NCI-H524 (cell line): ENCODE measurements around the gene DMD.
A peak's percentile ranks its signal among the peaks of the same experiment; 100 is the strongest.
"Not testable (repeated sequence)": the region's sequence is repeated elsewhere in the genome, so short reads cannot be mapped to it uniquely, and the experiment has no call there.

Source experiments
- DNase-seq, 2 experiments: peaks; one replicate each; lab custom pipeline; 2025; lab: John Stamatoyannopoulos, UW

Gene DMD

GRCh38 chrX:32618154-32618553, 593.2 kb downstream of the DMD start:
- DNase-seq, result no peak

GRCh38 chrX:32614707-32615106, 596.6 kb downstream of the DMD start:
- DNase-seq, result no peak

GRCh38 chrX:32599156-32599555, 612.2 kb downstream of the DMD start:
- no peak for DNase-seq

GRCh38 chrX:32598707-32599106, 612.6 kb downstream of the DMD start:
- DNase-seq, result no peak

- DNase-seq, result no peak
Measured at GRCh38 chrX:32597777-32598176, 613.6 kb downstream of the DMD start.

- no peak for DNase-seq
Measured at GRCh38 chrX:32592786-32593185, 618.6 kb downstream of the DMD start.

GRCh38 chrX:32591589-32591988, 619.8 kb downstream of the DMD start:
- no peak for DNase-seq

- DNase-seq, result no peak
Measured at GRCh38 chrX:32582729-32583128, 628.6 kb downstream of the DMD start.

GRCh38 chrX:32576885-32577284, 634.5 kb downstream of the DMD start:
- no peak for DNase-seq

GRCh38 chrX:32572644-32573043, 638.7 kb downstream of the DMD start:
- DNase-seq, result no peak

- DNase-seq, result no peak
Measured at GRCh38 chrX:32571579-32571978, 639.8 kb downstream of the DMD start.

GRCh38 chrX:32562261-32562660, 649.1 kb downstream of the DMD start:
- DNase-seq, result no peak

- no peak for DNase-seq
Measured at GRCh38 chrX:32545101-32545500, 666.2 kb downstream of the DMD start.

- DNase-seq, result no peak
Measured at GRCh38 chrX:32538554-32538953, 672.8 kb downstream of the DMD start.

GRCh38 chrX:32533848-32534247, 677.5 kb downstream of the DMD start:
- DNase-seq, result no peak

GRCh38 chrX:32532262-32532661, 679.1 kb downstream of the DMD start:
- DNase-seq, result no peak

GRCh38 chrX:32530802-32531403, 680.4 kb downstream of the DMD start:
- DNase-seq, result peak in 1 of 2 experiments; percentile 33

- DNase-seq, result not testable (repeated sequence)
Measured at GRCh38 chrX:32528451-32528850, 682.9 kb downstream of the DMD start.

- DNase-seq, result no peak
Measured at GRCh38 chrX:32525234-32525633, 686.1 kb downstream of the DMD start.

GRCh38 chrX:32524385-32524784, 687.0 kb downstream of the DMD start:
- no peak for DNase-seq

- DNase-seq, result no peak
Measured at GRCh38 chrX:32520789-32521188, 690.6 kb downstream of the DMD start.

GRCh38 chrX:32514986-32515385, 696.4 kb downstream of the DMD start:
- DNase-seq, result no peak

GRCh38 chrX:32501606-32502005, 709.7 kb downstream of the DMD start:
- DNase-seq, result peak; percentile 0 to 26

- no peak for DNase-seq
Measured at GRCh38 chrX:32496671-32497070, 714.7 kb downstream of the DMD start.

GRCh38 chrX:32495855-32496254, 715.5 kb downstream of the DMD start:
- no peak for DNase-seq
